K562 (cell line): ENCODE results near the gene LHPP. TPM values are rescaled to one million over a fixed set of nuclear protein-coding genes. Genes with fewer than 3 reads are reported as not detected.
A peak's percentile ranks its signal among the peaks of the same experiment; 100 is the strongest.

Source experiments
- BCOR ChIP-seq: fragments of 450-650 bp; IDR thresholded peaks from 2 replicates; pipeline ENCODE4 v1.6.1; 2016
- CREM ChIP-seq: IDR thresholded peaks from 2 replicates; pipeline ENCODE4 v1.6.1; 2014; ENCODE audit warnings: antibody characterized with exemption, low read depth
- DPF2 ChIP-seq: fragments of 450-650 bp; IDR thresholded peaks from 2 replicates; pipeline ENCODE4 v1.6.1; 2016
- MGA ChIP-seq: fragments of 450-650 bp; IDR thresholded peaks from 2 replicates; pipeline ENCODE4 v1.6.1; 2016; ENCODE audit warnings: mild to moderate bottlenecking, moderate library complexity
- MLX ChIP-seq, 2 experiments: fragments of 450-650 bp in 1 of 2; sonication (generic) in 1 of 2; formaldehyde crosslinking; conservative IDR thresholded peaks; 2 replicates each; pipeline versions ENCODE4 v1.4.0 to v1.8.1; 2020 to 2022; ENCODE audit warnings: mild to moderate bottlenecking in 1 of 2, missing genetic modification reagents in 1 of 2
- MTA3 ChIP-seq: fragments of 450-650 bp; formaldehyde crosslinking; IDR thresholded peaks from 2 replicates; pipeline ENCODE4 v1.6.1; 2017; ENCODE audit warnings: mild to moderate bottlenecking, borderline replicate concordance
- PRDM10 ChIP-seq: fragments of 450-650 bp; IDR thresholded peaks from 2 replicates; pipeline ENCODE4 v1.6.1; 2018; ENCODE audit not compliant: partially characterized antibody
- SRSF7 ChIP-seq: fragments of 200-400 bp; formaldehyde crosslinking; optimal IDR thresholded peaks from 2 replicates; pipeline ENCODE3; 2017; ENCODE audit warnings: mild to moderate bottlenecking, low read depth, low read length
- ZEB2 ChIP-seq: fragments of 450-650 bp; IDR thresholded peaks from 2 replicates; pipeline ENCODE4 v1.6.1; 2016
- polyA plus RNA-seq, 8 experiments: library from polyadenylated mRNA; depleted of rRNA in 4 of 8; stranded (reverse) in 5 of 8; unstranded in 3 of 8; fragments of >200 nt; fragmentation: Nextera tagmentation in 2 of 8; fragmentation: Illumina TruSeq in 1 of 8; extraction: Ambion mirVana in 2 of 8; extraction: Trizol in 1 of 8; gene quantifications; 2 replicates each; pipeline versions ENCODE4 v1.2.1 to v1.2.3, GENCODE V29; 2011 to 2014; ENCODE audit warnings: inconsistent platforms in 1 of 8, missing spikeins in 1 of 8
- total RNA-seq, 7 experiments: library from RNA; depleted of rRNA in 6 of 7; stranded (reverse); fragments of >200 nt in 6 of 7; fragmentation: Illumina TruSeq in 2 of 7; extraction: Trizol in 2 of 7; gene quantifications; 2 replicates each; pipeline versions ENCODE4 v1.2.1 to v1.2.3, GENCODE V29; 2011 to 2021; ENCODE audit warnings: low replicate concordance in 1 of 7

LHPP gene
- total and polyA plus RNA-seq, 9 of the 15 experiments (the other 6 are each of a cell fraction or from before 2014, with no cell fraction given), result 0.34 to 7.4 (median 3.0) TPM

GRCh38 chr10:124547647-124548168, 86.1 kb downstream of the LHPP start (continued):
- 0 out of 2 replicates have a peak, but pooled peaks have one; percentile 30 for TF ChIP-seq MGA
- peak; percentile 70; the same call in 1 of the 2 replicates for TF ChIP-seq DPF2
- TF ChIP-seq BCOR, result no peak
- peak; percentile 52; the same call in 1 of the 2 replicates for TF ChIP-seq CREM
- TF ChIP-seq PRDM10, result peak; percentile 16
- no peak for TF ChIP-seq SRSF7
- 0 out of 2 replicates have a peak, but pooled peaks have one; percentile 28 for TF ChIP-seq MTA3
- TF ChIP-seq ZEB2, result peak; percentile 37; the same call in 1 of the 2 replicates
- no peak for TF ChIP-seq MLX (CRISPR knock-in tag; conservative IDR thresholded peaks at IDR 0.05)
